NCI-H82 treated with DMSO at 0.1 percent for 48 hours (cell line): ENCODE measurements around the gene GALNT13.

ENCODE experiments used
- DNase-seq: peaks from one replicate; lab custom pipeline; 2025; ENCODE audit not compliant: unreplicated experiment; lab: John Stamatoyannopoulos, UW

Gene GALNT13

DNA sequence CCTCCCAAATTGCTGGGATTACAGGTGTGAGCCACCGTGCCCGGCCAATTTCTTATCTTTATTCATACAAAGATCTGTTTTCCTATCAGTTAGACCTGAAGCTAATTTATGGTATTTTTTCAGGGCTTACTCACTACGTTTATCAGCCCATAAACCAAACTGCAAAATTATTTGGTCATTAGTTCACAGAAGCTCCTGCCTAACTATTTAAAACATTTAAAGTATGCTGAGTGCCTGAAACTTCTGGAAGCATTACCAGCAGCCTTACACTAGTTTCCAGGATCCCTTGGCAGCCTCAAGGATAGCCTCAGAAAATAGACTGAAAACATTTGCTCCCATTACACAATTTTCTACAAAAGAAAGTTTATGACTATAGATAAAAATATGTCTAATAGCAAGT is 68.8 kb downstream of the GALNT13 start:
- no peak for DNase-seq

DNA sequence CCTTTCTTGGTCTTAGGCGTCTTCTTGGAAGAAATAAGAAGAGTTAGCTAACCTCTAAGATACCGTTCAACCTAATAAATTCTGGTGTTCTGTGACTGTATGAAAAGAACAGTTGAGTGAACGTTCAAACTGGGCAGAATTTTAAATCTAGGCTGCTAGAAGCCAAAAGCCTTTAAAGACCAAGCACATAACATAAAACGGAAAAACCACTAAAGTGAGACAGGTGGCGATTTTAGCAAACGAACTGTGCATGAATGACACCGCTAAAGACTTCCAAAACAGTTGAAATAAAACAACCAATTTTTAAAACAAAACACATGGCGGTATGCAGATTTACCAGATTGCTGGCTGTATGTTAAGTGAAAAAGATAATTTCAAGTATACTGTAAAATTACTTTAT is 73.1 kb downstream of the GALNT13 start:
- no peak for DNase-seq

DNA sequence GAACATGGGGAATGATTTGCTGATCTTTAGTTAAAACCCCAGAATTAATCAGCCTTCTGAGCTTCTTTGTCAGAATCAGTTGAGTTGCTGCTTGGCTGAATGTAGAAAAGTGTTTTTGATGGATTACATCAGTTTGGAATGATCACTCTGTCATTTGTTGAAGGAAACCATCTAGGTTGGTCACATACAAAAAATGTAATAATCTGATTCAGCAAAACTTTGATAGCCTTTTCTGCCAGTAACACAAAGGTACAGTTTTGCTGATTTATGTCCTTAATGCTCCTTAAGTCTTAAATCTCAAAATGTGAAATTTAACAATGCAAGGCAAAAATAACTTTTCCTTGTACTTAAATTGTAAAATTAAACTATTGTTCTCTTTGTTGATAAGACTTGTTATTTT is 74.3 kb downstream of the GALNT13 start:
- no peak for DNase-seq

DNA sequence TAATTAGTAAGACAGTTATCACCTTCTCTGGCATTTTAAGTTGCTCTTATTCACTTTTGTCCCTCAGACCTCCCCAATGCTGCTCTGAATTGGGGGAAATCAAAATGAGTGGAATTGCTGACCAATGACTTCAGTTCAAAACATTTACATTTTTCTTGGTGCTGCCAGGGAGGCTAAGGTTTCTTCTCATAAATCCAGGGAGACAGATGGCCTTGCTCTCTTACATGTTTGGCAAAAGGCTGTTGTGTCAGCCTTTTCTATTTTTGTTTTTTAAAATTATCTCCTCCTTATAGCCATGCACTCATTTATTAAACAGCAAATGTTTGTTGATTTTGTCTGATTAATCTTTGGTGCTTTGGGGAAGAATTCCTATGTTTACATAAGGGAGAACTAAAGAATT is 82.0 kb downstream of the GALNT13 start:
- no peak for DNase-seq

DNA sequence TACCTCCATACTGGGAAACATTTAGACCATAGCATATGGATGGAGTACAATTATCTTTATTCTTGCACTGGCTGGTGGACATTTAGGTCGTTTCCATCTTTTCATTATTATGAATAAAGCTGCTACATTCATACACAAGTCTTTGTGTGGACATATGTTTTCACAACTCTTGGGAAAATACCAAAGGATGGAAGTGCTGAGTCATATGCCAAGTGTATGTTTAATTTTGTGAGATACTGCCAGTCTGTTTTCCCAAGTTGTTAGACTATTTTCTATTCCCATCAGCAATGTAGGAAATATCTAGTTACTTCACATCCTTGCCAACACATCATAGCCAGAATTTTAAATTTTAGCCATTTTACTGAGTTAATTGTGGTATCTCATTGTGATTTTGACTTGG is 91.5 kb downstream of the GALNT13 start:
- no peak for DNase-seq

DNA sequence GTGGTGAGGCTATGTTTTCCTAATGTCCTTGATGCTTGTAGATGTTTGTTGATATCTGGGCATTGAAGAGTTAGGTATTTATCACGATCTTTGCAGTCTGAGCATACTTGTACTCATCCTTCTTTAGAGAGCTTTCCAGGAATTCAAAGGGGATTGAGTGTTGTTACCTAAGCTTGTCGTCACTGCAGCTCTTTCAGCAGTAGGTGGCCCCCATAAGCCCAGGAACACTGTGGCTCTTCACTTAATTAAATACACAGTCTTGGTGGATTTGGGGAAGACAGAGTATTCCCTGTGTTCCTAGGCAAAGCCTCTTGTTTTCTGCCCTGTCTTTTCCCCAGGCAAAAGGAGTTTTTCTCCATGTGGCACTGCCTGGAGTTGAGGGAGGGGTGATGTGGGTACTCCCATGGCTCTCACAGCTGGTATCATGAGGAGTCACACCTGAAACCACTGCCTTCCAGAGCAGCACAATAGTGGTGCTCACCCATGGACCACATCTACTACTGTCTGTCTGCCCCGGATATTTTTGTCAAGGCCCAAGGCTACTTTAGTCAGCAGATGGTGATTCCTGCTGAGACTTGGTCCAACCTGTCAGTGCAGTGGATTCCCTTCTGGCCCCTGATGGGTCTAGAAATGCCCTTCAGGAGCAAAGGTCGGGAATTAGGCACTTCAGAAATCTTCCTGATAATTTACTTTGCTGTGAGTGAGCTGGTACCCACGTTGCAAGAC is 95.7 kb downstream of the GALNT13 start:
- no peak for DNase-seq

DNA sequence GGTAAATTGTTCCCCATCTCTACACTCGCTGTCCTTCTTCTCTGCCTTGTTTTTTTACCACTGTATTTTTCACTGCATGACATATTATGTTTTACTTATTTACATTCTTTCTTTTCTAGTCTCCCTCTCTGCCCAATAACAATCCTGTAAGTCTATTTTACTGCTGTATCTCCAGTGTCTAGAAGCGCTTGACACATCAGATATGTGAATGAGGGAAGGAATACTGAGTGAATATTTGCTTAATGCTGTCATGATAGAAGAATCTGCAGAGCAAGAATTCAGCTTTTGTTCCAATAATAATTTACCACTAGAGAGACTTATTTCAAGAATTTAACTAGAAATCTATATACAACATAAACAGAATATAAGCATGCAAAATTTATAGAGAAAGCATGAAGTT is 99.5 kb downstream of the GALNT13 start:
- DNase-seq: no peak

DNA sequence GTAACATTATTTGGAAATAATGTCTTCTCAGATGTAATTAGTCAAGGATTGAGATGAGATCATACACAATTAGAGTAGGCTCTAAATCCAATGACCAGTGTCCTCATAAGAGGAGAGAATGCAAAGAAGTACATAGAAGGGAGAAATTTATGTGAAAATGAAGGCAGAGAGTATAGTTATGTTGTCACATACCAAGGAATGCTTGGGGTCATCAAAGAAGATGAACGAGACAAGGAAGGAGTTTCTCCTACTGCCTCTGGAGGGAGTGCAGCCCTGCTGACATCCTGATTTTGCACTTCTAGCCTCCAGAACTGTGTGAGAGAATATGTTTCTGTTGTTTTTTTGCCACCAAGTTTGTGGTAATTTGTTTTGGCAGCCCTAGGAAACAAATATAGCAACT is 100.1 kb downstream of the GALNT13 start:
- no peak for DNase-seq

DNA sequence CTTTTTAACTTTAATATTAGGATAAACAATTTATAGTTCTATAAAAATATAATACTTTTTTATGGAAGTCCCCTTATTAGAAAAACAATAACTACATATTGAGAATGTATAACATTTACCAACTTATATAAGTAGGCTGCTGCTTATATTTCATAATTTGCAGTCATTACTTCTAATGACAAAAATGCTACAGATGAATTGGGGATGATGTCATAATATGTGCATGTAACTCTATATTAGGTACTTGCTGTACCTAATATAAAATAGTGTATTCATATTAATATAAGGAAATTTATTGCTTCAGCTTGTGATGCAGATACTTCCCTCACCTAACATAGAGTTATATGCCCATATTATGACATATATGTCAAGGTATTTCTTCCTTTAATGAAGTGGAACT is 100.7 kb downstream of the GALNT13 start:
- DNase-seq: no peak

DNA sequence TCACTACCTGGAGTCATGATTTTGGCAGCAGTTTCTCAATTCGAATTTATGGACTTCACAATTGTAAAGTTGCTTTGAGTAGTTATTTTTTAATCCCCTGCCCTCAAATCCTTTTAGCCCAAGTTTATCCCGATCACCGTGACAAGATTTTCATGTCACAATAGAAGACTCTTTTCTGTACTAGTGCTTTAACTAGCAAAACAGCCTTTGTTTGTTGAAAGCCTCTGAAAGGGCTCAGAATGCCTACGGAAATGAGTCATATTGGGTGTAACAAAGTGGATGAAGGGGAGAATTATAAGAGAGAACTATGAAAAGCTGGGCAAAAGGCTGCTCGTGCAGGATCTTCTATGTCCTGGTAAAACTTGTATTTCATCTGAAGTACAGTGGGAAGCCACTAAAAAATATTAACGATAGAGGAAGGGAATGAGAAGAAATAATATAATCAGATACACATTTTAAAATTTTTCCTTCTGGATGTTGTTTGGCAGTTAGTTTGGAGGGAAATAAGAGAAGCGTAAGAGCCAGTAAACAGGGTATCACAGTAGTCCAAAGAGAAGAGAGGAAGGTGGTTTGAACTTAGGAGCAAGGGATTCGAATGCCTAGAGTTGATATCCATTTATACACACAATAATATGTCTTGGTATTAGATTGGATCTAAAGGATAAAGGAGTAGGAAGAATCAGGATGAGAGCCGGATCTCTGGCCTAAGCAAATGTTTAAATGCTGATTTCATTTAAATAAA is 114.9 kb downstream of the GALNT13 start:
- no peak for DNase-seq

DNA sequence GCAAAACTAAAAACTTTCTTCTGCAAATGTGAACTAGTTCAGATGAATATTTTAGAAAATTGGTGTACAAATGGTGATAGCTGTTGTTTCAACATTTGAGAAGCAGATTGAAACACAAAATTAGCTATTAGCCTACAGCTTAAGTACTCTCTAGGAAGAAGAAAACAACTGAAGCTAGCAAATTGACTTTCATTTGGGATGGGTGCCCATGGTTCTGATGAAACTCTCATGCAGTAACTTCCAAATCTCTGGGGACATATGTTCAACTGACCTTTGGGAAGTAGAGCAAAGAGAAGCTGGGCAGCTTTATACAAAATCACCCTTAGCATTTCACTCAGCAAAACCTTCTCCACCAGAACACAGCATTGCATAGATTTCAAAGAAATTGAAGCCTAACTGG is 119.0 kb downstream of the GALNT13 start:
- DNase-seq: no peak

DNA sequence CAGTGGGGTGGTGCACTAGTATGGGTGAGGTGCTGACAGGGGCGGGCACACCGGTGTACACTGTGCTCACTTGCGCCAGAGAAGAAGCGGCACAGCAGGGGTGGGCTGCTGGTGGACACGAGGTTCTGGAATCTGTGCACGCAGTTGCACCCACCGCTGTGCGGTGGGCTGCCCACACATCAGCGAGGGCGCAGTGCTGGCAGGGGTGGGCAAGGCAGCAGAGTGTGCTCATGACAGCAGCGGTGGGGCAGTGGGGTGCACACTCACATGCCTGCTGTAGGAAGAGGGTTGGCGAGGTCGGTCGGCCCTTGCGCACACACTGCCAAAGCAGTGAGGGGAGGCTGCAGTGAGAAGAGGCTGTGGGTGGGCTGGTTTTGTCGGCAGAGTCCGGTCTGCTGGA is 141.8 kb downstream of the GALNT13 start:
- DNase-seq: no peak

DNA sequence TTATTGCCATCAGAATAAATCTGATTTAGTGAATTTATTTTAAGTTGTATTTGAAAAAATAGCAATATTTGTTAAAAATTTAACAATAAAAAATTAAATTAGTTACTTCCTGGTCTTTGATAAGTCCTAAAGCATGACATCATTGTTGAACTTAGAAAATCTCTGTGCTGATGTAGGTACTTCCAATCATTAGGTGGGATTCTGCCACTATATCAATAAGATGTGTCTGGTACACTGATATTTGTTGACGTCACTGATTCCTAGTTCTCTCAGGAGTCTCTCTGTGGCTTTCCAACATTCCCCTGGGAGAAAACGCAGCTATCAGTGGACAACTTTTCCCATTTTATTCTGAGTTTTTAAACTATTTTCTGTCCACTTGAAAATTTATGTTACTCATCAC is 143.5 kb downstream of the GALNT13 start:
- no peak for DNase-seq

DNA sequence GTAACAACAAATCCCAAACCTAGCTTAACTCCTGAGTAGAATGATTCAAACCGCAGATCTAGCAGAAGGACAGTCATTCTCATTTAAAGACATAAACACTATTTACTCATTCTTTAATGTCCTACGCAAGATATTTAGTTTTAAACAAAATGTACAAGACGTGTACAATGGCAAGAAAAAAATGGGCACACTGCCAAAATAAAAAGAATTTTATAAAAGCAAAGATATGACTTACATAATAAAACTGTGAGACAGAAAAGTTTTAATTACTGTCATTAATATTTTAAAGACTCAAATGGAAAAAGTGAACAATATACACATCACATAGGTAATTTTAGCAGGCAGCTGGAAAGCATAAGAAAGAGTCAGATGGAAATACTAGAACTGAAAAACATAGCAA is 157.8 kb downstream of the GALNT13 start:
- DNase-seq: no peak

DNA sequence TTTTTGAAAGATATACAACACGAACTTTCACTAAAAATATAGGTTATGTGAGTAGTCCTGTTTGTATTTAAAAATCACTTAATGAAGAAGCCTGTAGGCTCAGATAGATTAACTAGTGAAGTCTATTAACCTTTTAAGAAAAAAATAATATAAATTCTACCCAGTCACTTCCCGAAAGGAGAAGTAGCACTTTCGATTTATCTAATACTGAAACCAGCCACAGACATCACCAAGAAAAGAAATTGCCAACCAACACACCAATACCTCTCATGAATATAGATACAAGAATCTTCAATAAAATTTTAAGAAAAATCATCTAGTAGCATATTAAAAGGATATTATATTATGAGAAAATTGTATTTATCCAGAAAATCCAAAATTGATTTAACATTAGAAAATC is 160.5 kb downstream of the GALNT13 start:
- no peak for DNase-seq

DNA sequence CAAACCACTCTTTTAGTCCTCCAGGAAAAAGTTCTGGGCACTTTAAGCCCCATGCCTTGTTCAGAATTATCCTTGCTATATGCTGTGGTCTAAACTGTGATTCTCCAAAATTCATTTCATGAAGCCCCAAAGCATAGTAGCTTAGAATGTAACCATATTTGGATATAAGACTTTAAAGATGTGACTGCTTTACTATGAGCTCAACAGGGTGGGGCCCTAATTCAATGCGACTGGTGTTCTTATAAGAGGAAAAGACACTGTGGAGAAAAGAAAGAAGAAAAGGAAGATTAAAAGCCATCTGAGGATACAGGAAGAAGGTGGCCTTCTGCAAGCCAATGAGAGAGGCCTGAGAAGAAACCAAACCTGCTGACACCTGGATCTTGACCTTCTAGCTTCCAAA is 174.8 kb downstream of the GALNT13 start:
- no peak for DNase-seq

DNA sequence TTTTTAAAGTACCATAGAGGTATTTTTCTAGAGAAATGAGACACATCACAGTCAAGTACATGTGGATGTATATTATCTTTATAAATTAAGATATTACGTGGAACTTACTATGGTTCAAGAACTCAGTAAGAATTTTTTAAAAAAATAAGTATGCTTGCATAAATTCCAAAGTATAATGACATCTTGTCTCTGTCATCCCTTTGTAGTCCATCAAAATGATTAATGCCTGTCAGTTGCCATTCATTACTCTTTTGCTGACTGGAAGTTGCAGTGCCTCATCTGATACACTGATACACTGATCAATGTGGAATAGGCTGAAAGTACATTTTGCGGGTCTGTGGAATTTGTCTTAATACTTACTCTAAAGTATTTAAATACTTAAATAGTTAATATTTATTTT is 177.2 kb downstream of the GALNT13 start:
- no peak for DNase-seq

DNA sequence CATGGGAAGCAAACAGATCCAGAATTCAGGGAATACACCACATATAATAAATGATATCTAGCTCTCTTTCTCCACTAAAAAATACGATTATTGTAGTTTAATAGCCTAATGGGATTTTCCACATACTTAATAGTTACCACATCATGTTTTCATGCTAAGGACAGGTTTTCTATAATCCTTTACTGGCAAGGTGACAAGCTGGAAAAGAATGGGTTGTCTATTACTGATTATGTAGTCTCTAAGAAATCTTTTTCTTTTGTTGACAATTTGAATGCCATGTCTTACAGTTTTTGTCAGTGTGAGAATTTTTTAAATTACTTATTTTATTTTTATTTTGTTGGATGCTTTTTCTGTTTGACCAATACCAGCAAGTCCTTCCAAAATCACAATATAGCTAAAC is 177.8 kb downstream of the GALNT13 start:
- DNase-seq: no peak

DNA sequence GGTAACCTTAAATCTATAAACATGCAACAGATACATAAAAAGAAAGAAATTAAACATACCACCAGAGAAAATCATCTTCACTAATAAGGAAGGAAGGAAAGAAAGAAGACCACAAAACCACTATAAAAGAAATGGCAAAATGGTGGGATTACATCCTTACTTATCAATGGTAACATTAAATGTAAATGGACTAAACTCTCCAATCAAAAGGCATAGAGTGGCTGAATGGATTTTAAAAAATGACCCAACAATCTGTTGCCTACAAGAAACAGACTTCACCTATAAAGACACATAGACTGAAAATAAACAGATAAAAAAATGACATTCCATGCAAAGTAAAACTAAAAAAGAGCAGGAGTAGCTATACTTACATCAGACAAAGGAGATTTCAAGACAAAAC is 195.4 kb downstream of the GALNT13 start:
- no peak for DNase-seq

DNA sequence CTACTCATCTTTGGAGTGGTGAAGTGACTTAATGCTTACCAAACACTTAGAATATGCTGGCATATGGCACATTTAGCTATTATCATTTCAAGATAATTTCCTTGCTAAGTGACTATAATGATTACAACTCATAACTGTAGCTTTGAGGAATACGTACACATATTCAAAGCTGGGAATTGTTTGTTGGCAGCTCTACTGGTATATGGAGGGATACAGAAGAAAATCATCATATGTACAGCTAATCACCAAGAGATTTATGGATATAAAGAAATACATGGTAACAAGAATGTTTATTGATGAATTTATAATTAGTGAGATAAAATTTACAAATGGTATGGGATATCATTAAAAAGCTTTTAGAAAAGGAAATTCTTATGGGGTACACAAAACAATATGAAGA is 207.2 kb downstream of the GALNT13 start:
- DNase-seq: no peak

DNA sequence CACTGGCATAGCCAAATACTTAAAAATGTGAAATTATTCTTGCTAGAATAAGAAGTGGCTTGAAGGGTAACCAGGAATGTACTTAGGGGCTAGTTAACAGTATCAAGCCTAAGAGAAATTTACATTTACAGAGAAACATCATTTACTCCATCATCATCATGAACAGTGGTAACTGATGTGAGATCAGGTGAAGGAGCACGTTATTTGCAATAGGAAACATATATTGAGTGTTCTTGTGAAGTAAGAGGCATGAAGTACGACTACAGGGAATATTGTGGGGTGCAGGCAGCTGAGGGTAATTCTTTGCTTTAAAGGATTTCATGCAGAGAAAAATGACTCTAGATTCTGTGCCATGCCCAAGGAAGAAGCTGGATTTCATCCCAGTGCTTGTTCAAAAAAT is 220.8 kb downstream of the GALNT13 start:
- no peak for DNase-seq

DNA sequence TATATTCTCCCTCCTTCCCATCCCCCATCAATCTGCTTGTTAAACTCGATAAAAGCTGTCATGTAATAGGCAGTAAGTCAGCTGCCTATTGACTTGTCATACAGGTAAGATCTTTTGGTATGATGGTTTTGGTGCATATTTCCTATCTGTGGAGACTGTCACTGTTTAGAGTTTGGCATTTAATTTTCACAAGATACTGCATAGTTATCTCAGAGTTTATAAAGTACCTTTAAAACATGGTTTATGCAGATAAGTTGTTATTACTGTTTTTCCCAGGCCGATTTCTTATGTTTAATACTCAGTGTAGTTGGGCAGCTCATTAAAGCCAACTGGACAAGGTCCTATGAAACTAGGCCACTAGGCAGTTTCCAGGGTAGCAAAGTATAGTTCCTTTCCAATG is 222.1 kb downstream of the GALNT13 start:
- DNase-seq: no peak

DNA sequence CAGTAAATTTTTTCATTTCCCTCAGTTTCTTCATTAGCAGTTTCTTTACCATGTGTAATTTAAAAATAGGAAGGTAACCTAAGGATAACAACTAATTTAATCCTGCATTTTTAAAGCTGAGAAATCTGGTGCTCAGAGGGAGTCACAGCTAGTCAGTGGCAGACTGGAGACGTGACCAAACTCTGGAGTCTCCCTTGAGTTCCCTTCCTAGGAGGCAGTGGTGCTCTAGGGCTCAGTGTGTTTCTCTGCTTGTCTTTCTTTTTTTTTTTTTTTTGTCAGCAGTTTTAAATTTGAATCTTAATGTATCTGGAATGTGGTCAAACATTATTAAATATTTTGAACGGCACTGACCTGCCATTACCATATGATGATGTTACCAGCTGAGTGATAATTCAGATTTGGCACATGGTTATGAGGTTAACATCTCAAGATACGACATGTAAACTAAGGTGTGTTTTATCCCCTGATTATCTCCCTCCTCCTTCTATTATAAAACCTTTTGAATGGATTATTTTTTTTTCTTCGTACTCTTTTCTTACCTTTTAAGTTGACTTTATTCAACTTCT is 226.2 kb downstream of the GALNT13 start:
- no peak for DNase-seq
